Kidney (tissue), 14 donors: ENCODE measurements around the gene SKI. TPM values are rescaled to one million over a fixed set of nuclear protein-coding genes. Genes with fewer than 3 reads are reported as not detected.
A peak's percentile ranks its signal among the peaks of the same experiment; 100 is the strongest.

Experiments used
- DNase-seq, 5 donors: peaks; one replicate each; pipeline ENCODE4 v3.0.0-alpha.2; 2013 to 2020
- FAIRE-seq: peaks from 2 replicates; lab custom pipeline; 2012; peaks lifted over from hg19 to GRCh38; lab: Jason Lieb, UNC
- H3K27ac ChIP-seq, 2 donors: one replicate each; pipeline ENCODE4 v1.7.0; 2013; ENCODE audit warnings: low read depth in 2 of 2, low read length in 2 of 2, inconsistent platforms in 1 of 2
- H3K27me3 ChIP-seq: one replicate; pipeline ENCODE4 v1.7.1; 2013; ENCODE audit warnings: low read length, inconsistent platforms; ENCODE audit not compliant: control insufficient read depth, insufficient read depth
- H3K36me3 ChIP-seq, 3 donors: one replicate each; pipeline versions ENCODE4 v1.7.0 to v1.7.1; 2013; ENCODE audit warnings: low read length in 3 of 3, control low read depth in 1 of 3, inconsistent platforms in 1 of 3; ENCODE audit not compliant: insufficient read depth in 3 of 3, control insufficient read depth in 2 of 3
- H3K4me1 ChIP-seq, 3 donors: one replicate each; pipeline versions ENCODE4 v1.7.0 to v1.7.1; 2013; ENCODE audit warnings: low read length in 3 of 3, inconsistent platforms in 1 of 3, low read depth in 1 of 3; ENCODE audit not compliant: control insufficient read depth in 2 of 3, insufficient read depth in 2 of 3
- H3K4me3 ChIP-seq, 3 donors: one replicate each; pipeline versions ENCODE4 v1.7.0 to v1.8.1; 2013; ENCODE audit warnings: low read length in 3 of 3, control low read depth in 1 of 3, inconsistent platforms in 1 of 3
- H3K9ac ChIP-seq, 3 donors: one replicate each; pipeline versions ENCODE4 v1.7.0 to v1.7.1; 2013; ENCODE audit warnings: low read length in 3 of 3, control low read depth in 1 of 3, inconsistent platforms in 1 of 3
- H3K9me3 ChIP-seq, 3 donors: one replicate each; pipeline versions ENCODE4 v1.7.0 to v1.7.1; 2013; ENCODE audit warnings: low read length in 3 of 3, control low read depth in 1 of 3, inconsistent platforms in 1 of 3; ENCODE audit not compliant: control insufficient read depth in 2 of 3, insufficient read depth in 1 of 3
- CTCF ChIP-seq: IDR thresholded peaks from 3 replicates; pipeline ENCODE4 v1.5.1; 2012; ENCODE audit warnings: mild to moderate bottlenecking, moderate library complexity, borderline replicate concordance; ENCODE audit not compliant: insufficient read depth; ENCODE audit errors: extremely low read depth
- intact Hi-C: fragments of 100-400 bp; cut with DNase I; formaldehyde crosslinking; loops from one replicate; pipeline ENCODE4 v1.11.1; 2022
- polyA plus RNA-seq: library from polyadenylated mRNA; stranded (reverse); fragments of 350-450 nt; fragmentation: Illumina TruSeq; extraction: RNeasy Lipid Tissue Mini Kit (QIAGEN cat#74804); gene quantifications from one replicate; pipeline ENCODE4 v1.2.3, GENCODE V29; 2014; ENCODE audit warnings: low read depth, low replicate concordance; ENCODE audit not compliant: insufficient read depth
- total RNA-seq: library from RNA; stranded (reverse); fragmentation: NEBNext Ultra II Directional; extraction: Animal tissue kit (Norgen Biotek cat#: 25700); gene quantifications from one replicate; pipeline ENCODE4 v1.2.1, GENCODE V29; 2021
- donor health status: control.
- donor health status: control.
- donor health status: control.
- donor health status: control.
- donor health status: control.
- donor health status: DM: yes; HTN: yes; CAD: no.
- donor health status: Normal renal cell carcinoma (clear cell type).

The SKI gene
- total and polyA plus RNA-seq, 2 donors from 2014 or later = 9.2 to 78.6 TPM

GRCh38 chr1:2209400-2210083, 18.6 kb upstream of the SKI start:
- peaks cover 0 to 64% (median 48%) of the 10 kb centered on the region in 3 donors for H3K4me1 ChIP-seq
- TF ChIP-seq CTCF = no peak
- peak overlapping the region; percentile 9 to 65 for H3K27ac ChIP-seq
- intact Hi-C loops = loop anchor here (10.0 kb wide), 1 partner anchor 105 kb away; no protein-coding TSS in a partner anchor
- no peak for FAIRE-seq
- H3K36me3 ChIP-seq = no peaks in the 10 kb centered on the region
- H3K4me3 ChIP-seq = no peak overlapping the region
- no peak overlapping the region for H3K9ac ChIP-seq
- no peaks in the 10 kb centered on the region for H3K9me3 ChIP-seq
- no peaks in the 10 kb centered on the region for H3K27me3 ChIP-seq
- peak in 2 of 5 donors; percentile 73 to 86 for DNase-seq

GRCh38 chr1:2210084-2210653, 17.9 kb upstream of the SKI start:
- DNase-seq = peak in 2 of 5 donors; percentile 71 to 76

GRCh38 chr1:2210786-2211185, 17.3 kb upstream of the SKI start:
- H3K27ac ChIP-seq = no peak overlapping the region
- peak in 2 of 5 donors; percentile 66 to 76 for DNase-seq
- no peaks in the 10 kb centered on the region for H3K9me3 ChIP-seq
- peaks cover 0 to 62% (median 51%) of the 10 kb centered on the region in 3 donors for H3K4me1 ChIP-seq
- H3K4me3 ChIP-seq = no peak overlapping the region
- no peak for TF ChIP-seq CTCF
- no peak for FAIRE-seq
- H3K9ac ChIP-seq = no peak overlapping the region
- intact Hi-C loops = loop anchor here (10.0 kb wide), 1 partner anchor 104 kb away; no protein-coding TSS in a partner anchor
- no peaks in the 10 kb centered on the region for H3K27me3 ChIP-seq
- no peaks in the 10 kb centered on the region for H3K36me3 ChIP-seq

More at GRCh38 chr1:2210084-2210653, 17.9 kb upstream of the SKI start:
- Histone ChIP-seq H3K9ac (no peak overlapping the region), H3K4me3 (no peak overlapping the region), H3K9me3 (no peaks in the 10 kb centered on the region), H3K27me3 (no peaks in the 10 kb centered on the region), H3K36me3 (no peaks in the 10 kb centered on the region), H3K4me1 (peaks cover 0 to 67% (median 52%) of the 10 kb centered on the region in 3 donors), H3K27ac (peak overlapping the region in 1 of 2 donors; percentile 65)
- TF ChIP-seq CTCF = no peak
- intact Hi-C loops = loop anchor here (10.0 kb wide), 1 partner anchor 105 kb away; no protein-coding TSS in a partner anchor
- FAIRE-seq = no peak
